CD4-positive, alpha-beta T cell treated with Interleukin-17A for 1 hour (primary cell): Measurements from ENCODE around the gene TEX22.

Experiments
- DNase-seq: peaks from one replicate; pipeline ENCODE4 v3.0.0-alpha.2; 2020

Gene TEX22

DNA sequence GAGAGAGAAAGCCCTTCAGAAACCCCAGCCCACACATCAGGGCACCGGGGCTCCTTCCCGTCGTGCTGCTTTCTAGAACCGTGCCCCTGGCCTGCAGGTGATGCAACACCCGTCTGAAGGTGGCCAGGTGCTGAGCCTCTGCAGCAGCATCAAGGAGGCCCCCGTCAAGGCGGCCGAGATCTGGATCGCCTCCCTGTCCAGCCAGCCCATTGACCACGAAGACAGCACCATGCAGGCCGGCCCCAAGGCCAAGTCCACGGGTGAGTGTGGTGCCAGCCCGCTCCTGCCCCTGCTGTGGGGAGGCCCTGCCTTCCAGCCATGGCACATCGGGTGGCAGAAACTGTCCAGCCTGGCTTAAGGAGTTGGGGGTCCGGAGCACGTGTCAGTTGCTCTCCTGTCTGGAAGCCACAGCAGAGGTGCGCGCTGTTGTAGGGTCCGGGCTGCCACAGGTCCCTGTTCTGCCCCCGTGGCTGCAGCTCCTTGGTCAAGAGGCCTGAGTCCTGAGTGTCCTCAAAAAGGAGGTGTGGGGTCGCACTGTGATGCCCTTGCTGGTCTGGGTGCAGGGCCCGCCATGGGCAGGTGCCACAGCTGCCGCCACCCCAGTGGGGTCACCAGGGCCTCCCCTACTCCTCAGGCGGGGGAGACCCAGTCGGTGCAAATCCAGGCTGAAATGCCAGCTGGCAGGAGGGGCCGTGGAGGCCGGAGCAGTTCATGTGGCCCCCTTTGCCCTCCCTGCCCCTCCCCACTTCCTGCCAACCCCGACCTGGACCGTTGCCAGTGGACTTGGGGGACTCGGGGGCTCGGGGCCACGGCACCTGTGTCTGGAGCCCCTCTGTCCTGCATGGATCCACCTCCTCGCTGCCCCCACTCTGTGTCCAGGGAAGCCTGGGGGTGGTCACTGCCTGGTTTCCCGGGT lies 31.0 kb upstream of the TEX22 start:
- DNase-seq, result no peak

DNA sequence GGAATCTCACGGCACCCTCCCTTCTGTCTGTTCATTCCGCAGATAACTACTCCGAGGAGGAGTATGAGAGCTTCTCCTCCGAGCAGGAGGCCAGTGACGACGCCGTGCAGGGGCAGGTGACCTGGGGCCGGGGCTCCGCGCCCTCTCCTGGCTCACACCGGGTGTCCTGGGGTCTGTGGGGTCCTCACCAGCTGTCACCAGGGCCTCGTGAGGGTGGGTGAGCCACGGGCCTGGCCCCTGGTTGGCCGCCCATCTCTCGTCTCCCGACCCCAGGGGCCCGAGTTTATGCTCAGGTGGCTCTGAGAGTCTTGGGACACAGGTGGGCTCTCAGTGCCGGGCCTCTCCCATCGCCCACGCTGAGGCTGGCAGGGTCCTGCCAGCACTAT lies 30.3 kb upstream of the TEX22 start:
- DNase-seq, result no peak

DNA sequence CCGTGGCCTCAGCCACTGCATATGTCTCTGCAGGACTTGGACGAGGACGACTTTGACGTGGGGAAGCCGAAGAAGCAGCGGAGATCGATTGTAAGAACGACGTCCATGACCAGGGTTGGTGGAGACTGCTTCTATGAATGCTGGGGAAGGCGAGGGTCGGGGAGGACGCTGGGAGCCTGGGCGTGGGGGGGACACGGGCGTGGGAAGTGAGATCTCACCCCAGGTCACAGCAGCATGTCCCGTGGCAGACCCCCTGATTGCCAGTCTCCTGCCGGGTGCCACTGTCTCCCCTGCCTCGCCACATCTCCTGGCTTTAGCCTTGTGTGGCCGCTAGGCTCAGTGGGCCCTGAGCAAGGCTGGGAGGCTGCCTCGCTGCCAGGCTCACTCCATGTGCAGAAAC lies 29.9 kb upstream of the TEX22 start:
- no peak for DNase-seq

DNA sequence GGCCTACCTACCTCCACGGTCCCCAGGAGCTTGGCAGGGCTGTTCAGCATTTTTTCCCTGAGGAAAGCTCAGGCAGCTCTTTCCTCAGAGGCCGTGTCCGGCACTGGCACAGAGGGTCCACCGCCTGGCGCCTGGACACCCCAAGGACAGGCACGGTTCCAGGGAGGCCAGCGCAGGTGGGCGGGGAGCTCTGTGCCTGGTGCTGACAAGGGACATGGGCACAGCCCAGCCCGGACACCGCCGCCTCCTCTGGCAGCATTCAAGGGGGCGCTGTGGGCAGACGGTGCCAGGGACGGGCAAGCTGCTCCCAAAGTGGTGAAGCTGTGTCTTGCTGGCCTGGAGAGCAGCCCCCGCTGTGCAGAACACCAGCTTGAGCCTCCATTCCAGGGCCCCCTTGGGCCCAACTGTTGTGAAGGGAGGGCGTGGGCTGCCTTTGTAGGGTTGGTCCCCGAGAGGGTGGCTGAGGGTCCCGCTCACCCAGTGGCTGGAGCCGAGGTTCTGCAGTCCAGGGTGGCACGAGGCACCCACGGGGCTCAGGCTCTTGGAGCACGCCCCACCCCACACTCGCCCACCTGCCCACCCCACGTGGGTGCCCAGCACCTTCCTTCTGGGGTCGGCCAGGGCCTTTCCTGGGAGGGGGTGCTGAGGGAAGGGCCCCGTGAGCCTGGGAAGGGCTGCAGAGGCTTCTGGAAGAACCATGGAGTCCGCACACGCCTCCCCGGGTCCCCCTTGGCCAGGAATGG lies 29.3 kb upstream of the TEX22 start:
- no peak for DNase-seq

DNA sequence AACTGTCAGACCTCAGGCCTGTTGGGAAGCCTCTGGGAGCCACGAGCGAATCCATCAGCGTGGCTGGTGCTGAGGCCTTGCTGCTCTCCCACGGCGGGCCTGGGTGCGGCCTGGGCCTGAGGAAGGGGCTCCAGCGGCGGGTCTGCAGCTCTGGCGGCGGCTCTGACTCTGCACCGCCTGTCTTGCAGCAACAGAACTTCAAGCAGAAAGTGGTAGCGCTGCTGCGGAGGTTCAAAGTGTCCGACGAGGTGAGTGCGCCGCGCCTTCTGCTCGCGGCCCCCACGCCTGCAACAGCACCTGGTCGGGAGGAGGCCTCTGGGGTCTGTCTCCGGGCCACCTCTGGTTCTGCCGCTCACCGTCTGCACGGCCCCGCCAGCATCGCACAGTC lies 28.7 kb upstream of the TEX22 start:
- DNase-seq, result no peak

DNA sequence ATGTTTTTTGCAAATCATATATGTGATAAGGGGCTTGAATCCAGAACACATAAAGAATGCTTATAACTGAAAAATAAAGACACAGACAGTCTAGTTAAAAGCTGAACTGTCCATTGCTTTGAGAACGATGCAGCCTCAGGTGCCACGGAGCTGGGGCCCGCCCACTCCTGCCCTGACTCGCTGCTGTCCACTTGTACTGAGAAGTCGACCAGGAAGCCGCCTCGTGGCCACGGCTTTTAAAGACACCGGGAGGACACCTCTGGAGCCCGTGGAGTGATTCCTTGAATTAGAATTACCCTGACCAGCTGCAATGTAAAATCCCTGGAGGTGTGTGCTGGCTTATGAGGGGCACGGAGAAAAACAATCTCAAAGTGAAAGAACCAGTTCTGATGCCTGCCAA lies 23.9 kb upstream of the TEX22 start:
- no peak for DNase-seq

DNA sequence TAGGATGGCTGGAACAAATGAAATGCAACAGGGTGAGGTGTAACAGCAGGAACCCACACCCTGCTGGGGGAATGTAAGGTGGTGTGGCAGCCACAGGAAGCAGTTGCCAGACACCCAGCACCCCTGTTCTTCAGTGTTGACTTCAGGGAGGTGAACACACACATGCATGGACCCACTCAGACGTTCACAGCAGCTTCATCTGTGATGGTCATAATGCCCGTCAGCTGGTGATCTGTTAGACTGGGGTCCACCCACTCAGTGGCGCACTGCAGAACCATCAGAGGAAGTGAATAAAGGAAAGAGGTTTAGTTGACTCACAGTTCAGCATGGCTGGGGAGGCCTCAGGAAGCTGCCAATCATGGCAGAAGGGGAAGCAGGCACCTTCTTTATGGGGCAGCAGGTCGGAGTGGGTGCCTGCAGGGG lies 22.7 kb upstream of the TEX22 start:
- DNase-seq, result peak; percentile 20

DNA sequence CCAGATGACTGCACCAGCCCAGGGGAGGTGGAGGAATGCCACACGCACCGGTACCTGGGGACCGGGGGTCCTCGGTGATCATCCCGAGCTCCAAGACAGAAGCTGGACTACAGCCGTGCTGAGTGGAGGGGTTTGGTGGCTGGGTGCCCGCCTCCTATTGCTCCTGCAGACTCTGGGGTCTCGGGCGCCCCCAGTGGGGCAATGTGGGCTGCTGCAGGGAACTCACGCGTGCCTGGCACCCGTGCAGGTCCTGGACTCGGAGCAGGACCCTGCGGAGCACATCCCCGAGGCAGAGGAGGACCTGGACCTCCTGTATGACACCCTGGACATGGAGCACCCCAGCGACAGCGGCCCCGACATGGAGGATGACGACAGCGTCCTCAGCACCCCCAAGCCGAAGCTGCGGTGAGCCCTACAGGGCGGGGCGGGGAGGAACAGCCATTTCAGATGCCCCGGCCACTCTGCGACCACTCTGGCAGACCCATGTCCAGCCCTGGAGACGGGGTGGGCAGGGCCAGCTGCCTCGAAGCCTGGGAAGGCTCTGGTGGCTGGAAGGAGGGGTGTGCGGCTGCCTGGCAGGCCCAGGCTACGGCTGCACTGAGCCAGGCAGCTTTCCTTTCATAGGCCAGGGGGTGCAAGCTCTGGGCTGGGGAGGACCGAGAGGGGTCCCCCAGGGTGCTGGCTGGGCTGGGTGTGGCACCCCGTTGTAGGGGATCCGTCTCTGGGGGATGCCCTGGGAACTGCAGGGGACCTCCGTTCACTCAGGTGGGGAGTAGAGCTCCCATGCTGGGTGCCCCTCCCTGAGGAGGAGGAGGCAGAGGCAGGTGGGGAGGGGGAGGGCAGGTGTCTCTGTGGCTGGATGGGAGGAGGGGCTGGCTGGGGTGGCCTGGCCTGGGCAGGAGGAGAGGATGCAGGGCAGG lies 21.6 kb upstream of the TEX22 start:
- DNase-seq, result no peak

DNA sequence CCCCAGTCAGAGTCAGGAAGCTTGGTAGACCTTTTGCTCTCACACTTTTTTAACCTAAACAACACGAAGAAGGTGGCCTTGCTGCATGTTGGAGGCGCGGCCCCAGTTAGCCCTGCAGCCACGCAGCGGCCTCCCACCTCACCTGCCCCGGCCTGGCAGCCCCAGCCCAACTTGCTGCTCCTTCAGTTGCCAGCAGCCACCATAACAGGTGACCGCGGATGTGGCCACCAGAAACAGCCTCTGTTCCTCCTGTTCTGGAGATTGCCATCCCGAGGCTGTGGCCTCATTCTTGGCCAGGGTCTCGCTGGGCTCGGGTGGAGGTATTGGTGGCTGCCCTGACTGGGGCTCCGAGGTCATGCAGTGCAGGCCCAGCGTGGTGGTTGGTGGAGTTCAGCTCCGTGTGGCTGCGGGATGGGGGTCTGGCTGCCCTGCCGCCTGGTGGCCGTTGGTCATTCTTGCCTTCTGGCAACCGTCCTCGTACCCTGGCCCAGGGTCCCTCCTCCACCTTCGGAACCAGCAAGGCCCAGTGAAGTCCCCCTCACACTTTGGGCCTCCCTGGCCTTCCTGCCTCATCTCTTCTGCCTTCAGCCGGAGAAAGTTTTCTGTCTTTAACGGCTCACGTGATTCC lies 20.7 kb upstream of the TEX22 start:
- DNase-seq, result no peak

DNA sequence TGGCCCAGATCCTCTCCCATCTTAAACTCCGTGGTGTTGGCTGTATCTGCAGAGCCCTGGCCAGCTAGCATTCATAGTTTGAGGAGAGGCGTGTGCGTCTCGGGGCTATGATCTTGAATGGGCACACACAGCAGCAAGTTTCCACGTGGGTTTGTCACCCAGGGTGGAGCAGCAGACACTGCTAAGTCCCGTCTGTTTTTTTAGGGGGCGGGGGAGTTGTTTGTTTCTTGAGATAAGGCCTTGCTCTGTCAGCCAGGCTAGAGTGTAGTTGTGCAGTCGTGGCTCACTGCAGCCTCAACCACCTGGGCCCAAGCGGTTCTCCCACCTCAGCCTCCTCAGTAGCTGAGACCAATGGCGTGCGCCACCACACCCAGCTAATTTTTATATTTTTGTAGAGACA lies 20.1 kb upstream of the TEX22 start:
- no peak for DNase-seq

DNA sequence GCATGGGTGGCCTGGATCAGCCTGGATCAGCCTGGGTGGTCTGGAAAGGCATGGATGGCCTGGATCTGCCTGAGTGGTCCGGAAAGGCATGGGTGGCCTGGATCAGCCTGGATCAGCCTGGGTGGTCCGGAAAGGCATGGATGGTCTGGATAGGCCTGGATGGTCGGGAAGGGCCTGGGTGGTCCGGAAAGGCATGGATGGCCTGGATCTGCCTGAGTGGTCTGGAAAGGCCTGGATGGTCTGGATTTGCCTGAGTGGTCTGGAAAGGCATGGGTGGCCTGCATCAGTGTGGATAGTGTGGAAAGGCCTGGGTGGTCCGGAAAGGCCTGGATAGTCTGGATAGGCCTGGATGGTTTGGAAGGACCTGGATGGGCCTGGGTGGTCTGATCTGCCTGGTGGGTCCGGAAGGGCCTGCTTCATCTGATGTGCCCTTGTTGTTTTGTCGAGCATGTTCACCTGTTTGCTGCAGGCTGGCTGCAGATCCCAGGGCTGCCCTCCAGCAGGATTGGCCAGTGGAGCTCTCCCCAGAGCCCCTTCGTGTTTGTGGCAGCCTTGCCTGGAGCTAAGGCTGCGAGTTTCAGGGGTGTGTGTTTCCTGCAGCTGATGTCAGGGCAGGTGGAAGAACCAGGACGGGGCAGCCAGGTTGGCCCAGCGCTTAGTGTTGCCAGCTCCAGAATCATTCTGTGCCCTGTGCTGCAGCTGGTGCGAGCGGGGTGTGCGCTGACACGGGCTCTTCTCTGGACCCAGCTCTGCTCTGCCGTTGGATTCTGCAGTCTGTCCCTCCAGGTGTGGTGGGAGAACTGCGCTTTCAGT lies 19.3 kb upstream of the TEX22 start:
- no peak for DNase-seq

DNA sequence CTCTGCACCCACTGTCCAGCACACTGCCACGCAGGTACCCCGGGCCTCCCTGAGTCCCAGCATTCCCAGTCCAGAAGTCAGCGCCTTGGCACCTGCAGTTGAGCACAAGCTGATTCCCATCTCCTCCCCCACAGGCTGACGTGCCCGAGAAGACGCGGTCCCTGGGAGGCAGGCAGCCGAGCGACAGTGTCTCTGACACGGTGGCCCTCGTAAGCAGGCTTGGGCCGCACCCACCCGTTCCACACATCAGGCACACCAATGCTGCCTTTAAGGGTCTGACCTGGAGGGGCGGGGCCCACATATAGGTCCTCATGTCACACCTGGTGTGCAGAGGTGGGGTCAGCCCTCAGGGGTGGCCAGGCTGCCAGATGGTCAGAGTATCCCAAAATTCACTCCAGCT lies 18.4 kb upstream of the TEX22 start:
- no peak for DNase-seq

DNA sequence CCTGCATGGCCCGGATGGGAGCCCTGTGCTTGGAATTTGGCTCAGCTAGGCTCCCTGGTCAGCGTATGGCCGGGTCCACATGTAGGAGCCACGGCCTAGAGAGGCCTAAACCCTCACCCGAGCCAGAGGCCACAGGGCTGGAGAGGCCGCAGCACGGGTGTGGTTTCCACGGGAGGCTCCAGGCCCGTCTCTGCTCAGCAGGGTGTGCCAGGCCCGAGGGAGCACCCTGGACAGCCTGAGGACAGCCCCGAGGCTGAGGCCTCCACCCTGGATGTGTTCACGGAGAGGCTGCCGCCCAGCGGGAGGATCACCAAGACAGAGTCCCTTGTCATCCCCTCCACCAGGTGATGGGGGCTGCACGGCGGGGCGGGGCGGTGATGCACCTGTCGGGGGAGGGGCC lies 17.6 kb upstream of the TEX22 start:
- no peak for DNase-seq

DNA sequence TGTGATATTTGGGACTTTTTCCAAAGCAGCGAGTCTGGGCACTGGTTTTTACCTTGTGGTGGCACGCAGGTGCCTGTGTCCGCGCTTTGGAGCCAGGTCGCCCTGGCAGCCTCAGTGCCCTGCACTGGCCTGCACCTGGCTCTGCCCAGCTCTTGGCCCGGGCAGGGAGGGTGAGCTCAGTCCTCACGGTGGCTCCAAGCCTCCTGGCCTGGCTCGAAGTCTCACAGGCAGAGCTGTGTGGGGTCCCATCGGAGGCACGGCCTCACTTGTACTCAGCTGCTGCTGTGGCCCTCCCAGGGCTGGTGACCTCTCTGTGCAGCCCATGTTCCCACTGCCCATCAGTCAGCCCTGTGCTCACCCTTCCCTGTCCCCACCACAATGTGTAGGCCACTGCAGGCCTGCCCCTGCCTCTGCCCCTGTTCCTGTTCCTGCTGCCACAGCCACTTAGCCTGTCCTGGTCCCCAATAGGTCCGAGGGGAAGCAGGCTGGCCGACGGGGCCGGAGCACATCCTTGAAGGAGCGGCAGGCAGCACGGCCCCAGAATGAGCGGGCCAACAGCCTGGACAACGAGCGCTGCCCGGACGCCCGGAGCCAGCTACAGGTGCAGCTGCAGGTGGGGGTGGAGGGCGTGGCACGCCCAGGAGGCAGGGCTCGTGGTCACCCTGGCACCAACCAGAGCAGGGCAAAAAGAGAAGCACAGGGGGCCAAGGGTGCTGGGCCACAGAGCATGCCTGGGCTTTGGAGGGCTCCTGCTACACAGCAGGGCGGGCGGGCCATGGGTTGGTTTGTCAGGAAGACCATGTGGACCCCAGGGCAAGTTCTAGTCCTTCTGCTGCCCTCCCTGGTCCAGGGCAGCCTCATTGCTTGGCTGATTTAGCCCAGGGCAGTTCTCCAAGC lies 16.6 kb upstream of the TEX22 start:
- no peak for DNase-seq

DNA sequence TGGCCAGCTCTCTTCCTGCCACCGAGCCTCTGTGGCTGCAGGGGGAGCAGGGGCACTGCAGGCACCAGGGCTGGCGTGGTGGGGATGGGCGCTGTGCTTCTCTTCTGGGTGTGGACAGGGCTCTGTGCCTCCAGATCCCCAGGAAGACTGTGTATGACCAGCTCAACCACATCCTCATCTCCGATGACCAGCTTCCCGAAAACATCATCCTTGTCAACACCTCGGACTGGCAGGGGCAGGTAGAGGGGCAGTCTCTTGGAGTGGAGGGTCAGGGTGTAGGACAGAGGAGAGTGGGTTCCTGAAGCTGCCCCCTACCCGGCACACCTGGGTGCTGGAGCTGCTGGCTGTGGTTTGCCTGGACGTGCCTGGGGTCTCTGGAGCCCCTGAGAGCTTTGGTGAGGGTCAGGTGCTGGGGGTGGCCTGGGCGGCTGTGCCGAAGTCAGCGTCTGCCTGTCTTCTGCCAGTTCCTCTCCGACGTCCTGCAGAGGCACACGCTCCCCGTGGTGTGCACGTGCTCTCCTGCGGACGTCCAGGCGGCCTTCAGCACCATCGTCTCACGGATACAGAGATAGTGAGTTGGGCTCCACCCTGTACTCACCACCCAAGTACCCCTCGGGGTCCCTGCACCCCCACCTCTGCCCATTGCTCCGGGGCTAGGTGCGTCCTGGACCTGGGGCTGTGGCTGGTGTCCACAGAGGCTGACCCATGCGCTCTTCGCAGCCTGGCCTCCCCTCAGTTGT lies 15.8 kb upstream of the TEX22 start:
- no peak for DNase-seq

DNA sequence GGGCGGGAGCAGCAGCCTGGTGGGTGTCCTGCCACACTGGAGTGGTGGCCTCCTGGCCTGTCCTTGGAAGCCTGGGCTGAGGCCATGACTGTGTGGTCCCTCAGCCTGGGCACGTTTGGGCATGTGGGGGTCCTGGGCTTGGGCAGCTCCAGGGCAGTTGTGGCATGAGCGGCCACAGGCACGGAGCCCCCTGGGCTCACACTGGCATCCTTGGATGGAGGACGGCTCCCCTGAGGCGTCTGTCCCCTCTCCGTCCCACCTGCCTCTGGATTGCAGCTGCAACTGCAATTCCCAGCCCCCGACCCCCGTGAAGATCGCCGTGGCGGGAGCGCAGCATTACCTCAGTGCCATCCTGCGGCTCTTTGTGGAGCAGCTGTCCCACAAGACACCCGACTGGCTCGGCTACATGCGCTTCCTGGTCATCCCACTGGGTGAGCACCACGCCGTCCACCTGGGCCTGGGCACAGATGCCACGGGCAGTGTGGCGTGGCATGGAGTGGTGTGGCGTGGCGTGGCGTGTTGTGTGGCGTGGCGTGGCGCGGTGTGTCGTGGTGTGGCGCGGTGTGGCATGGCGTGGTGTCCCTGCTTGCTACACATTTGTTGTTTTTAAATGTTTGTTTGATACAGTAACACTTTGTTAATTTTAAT lies 15.1 kb upstream of the TEX22 start:
- DNase-seq, result no peak

DNA sequence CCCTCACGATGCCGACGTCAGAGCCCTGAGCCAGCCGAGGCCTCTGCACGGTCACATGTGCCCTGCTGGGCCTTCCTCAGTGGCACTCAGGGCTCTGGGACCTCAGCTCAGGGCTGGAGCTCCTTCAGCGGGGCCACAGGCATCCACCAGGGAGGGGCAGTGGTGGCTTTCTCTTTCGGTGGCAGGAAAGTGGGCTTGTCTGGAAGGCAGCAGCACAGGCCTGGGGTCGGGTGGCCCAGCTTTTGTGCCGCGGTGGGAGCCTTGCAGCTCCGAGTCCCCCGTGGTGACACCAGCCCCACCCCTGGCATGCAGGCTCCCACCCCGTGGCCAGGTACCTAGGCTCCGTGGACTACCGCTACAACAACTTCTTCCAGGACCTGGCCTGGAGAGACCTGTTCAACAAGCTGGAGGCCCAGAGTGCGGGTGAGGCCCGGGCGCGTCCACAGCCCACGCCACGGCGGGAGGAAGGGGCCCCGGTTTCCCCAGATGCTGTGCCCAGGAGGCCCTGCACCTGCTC lies 14.2 kb upstream of the TEX22 start:
- DNase-seq, result no peak

DNA sequence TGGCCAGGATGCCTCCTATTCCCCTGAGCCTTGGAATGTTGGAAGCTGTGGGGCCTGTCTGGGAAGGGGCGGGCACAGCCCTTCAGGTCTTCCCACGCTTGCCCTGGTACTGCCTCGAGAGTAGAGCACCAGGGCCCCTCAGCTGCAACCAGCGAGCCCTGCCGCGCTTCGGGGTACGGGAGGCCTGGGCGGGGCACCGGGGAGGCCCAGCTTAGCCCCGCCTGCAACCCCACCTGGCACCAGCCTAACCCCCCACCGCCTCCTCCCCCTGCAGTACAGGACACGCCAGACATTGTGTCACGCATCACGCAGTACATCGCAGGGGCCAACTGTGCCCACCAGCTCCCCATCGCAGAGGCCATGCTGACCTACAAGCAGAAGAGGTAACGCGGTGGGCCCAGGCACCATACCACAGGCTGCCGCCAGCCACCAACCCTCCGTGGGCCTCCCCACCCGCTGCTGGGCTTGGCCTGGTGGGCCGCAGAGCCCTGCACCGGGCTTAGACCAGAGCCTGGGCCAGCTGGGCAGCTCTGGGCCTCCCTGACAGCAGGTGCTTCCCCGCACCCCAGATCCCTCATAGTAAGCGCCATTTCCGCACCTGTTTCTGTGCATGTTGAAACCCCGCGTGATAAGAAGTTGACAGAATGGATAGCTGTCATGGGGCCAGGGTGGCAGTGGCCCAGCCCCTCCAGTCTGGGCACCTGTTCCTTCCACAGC lies 13.6 kb upstream of the TEX22 start:
- DNase-seq, result no peak

DNA sequence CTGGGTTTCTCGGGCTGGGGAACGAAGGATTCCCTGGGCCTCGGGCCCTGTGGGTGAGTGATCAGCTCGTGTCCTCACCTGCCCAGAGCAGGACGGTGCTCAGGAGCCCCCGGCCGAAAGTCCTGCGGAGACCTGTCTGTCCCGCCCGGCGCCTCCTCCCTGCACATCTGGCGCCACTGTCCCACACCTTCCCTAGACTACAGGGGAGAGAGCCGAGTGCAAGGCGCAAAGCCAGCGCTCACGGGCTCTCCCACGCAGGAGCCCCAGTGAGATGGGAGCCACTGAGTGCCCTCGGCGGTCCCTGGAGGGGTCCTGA lies 13.1 kb upstream of the TEX22 start:
- no peak for DNase-seq
